ENCODE data around the gene ARID3A.

DNA sequence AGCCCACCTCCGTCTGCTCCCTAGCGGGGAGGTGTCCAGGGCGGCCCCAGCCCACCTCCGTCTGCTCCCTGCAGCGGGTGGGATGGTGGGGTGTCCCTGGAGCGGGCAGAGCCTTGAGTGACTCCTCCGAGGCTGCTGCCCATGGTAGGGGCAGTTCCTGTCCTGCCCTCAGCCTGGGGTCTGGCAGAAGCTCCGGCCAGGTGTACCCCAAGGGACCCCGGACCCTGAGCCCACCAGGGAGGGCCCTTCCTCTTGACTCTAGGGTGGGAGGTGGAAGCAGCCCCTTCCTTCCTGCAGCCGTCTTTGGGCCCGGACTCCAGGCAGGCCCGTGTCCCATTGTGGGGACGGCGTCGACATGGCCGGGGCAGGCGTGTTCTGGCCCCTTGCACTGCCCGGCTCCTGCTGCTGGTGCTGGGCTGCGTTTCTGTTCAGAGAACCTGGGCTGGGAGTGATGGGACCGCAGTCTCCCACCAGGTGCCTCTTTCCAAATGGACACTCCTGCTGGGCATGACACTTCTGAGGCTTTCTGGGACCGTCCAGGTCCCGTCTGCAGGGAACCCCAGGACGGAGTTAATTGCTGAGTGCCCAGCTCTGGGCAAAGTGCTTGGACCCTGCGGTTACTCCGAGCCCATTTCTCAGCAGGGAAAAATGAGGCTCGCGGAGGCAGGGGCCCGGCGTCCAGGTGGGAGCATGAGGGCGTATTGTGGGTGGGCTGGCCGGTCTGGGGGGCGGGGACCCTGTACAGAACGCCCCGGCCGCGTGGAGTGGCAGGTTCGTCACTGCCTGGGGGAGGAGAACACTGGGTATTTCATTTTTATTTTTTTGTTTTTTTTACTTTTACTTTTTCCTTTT is 19.8 kb downstream of the ARID3A start:
- no peak for TF ChIP-seq POLR2AphosphoS5 (IDR thresholded peaks at IDR 0.05; ENCODE audit: borderline replicate concordance, low read depth, low read length)
- no peak for TF ChIP-seq EZH2 (IDR thresholded peaks at IDR 0.05)

All from SK-N-MC (cell line).